ENCODE measurements around the gene SNRNP35. TPM values are rescaled to one million over a fixed set of nuclear protein-coding genes. Genes with fewer than 3 reads are reported as not detected.

SNRNP35 gene
- total and polyA plus RNA-seq, 2 of the 8 experiments (the other 6 are each of a cell fraction or from before 2014, with no cell fraction given), result 8.0 to 16.9 TPM

- Histone ChIP-seq H4K5ac (ENCODE audit: insufficient read length, low read depth, low read length) (no peak overlapping the region), H3K9me3 (ENCODE audit: insufficient read depth in 2 of 2, low read depth in 1 of 2, low read length in 1 of 2) (no peaks in the 10 kb centered on the region), H3K23ac (ENCODE audit: insufficient read length) (no peak overlapping the region), H2BK5ac (ENCODE audit: low read depth, low read length) (no peak overlapping the region), H2AFZ (ENCODE audit: low read length) (no peak overlapping the region), H3K4me2 (ENCODE audit: insufficient read depth in 1 of 2, low read depth in 2 of 2, low read length in 2 of 2) (no peak overlapping the region), H4K91ac (replicated peaks; ENCODE audit: insufficient read length, low read length) (no peak overlapping the region), H3K18ac (ENCODE audit: extremely low read depth, low read length) (no peak overlapping the region), H3K9ac (replicated peaks in 1 of 4; ENCODE audit: extremely low read depth in 1 of 4, low read depth in 3 of 4, low read length in 3 of 4) (no peak overlapping the region), H3K4ac (replicated peaks; ENCODE audit: insufficient read length, low read depth, low read length) (no peak overlapping the region), H3K23me2 (ENCODE audit: low read depth, low read length) (no peaks in the 10 kb centered on the region), H3K36me3 (ENCODE audit: control insufficient read depth in 2 of 4, insufficient read depth in 4 of 4, low read length in 3 of 4) (no peaks in the 10 kb centered on the region), H3K79me2 (ENCODE audit: control insufficient read depth in 1 of 2, insufficient read depth in 2 of 2, low read length in 2 of 2) (no peaks in the 10 kb centered on the region), H3K56ac (replicated peaks; ENCODE audit: insufficient read length, low read depth, low read length) (no peak overlapping the region), H2BK20ac (ENCODE audit: low read length) (no peak overlapping the region), H4K8ac (ENCODE audit: extremely low read depth, insufficient read depth, low read length) (no peak overlapping the region), H2BK12ac (ENCODE audit: low read depth, low read length) (no peak overlapping the region), H3K4me3 (ENCODE audit: extremely low read depth in 1 of 4, insufficient read depth in 2 of 4, low read depth in 3 of 4, low read length in 4 of 4) (no peak overlapping the region), H3K14ac (ENCODE audit: insufficient read length) (no peak overlapping the region), H4K20me1 (replicated peaks in 1 of 2; ENCODE audit: control insufficient read depth in 1 of 2, insufficient read depth in 2 of 2, low read length in 2 of 2) (no peaks in the 10 kb centered on the region), H3K27ac (ENCODE audit: low read depth, low read length) (no peak overlapping the region), H2BK120ac (replicated peaks; ENCODE audit: low read depth, low read length) (no peak overlapping the region), H2AK5ac (ENCODE audit: low read depth, low read length) (no peak overlapping the region), H3K27me3 (replicated peaks in 1 of 4; ENCODE audit: control insufficient read depth in 3 of 4, extremely low read depth in 1 of 4, insufficient read depth in 3 of 4, low read length in 3 of 4) (no peaks in the 10 kb centered on the region), H3K79me1 (ENCODE audit: low read depth, low read length) (no peaks in the 10 kb centered on the region), H2BK15ac (ENCODE audit: low read length) (no peak overlapping the region), H3K4me1 (replicated peaks in 1 of 4; ENCODE audit: control insufficient read depth in 3 of 4, insufficient read depth in 4 of 4, low read length in 3 of 4) (peaks cover 0 to 2% (median 0%) of the 10 kb centered on the region in 4 experiments; a peak in 1 of 7 replicates)
- no peak for DNase-seq (ENCODE audit: low read depth in 1 of 2, low spot score in 2 of 2)
- no peak for FAIRE-seq
- POLR2A ChIA-PET (ENCODE audit: partially characterized antibody), result interaction anchor here (1.0 kb wide), 1 partner anchor 9 kb away, joined by 4 read pairs; no protein-coding TSS in a partner anchor
- CTCF ChIA-PET (ENCODE audit: partially characterized antibody), result no interaction called here
- 93% methylated on average over 2 of the region's 2 CpGs; no CpG with 5 or more reads in 1 of the 2 experiments for WGBS, 2 experiments (ENCODE audit: extremely low coverage in 1 of 2, insufficient coverage in 1 of 2, insufficient read length in 1 of 2, insufficient replicate concordance in 2 of 2, low coverage in 1 of 2, low lambda C conversion rate in 2 of 2, missing lambda C conversion rate in 1 of 2)
- TF ChIP-seq GTF2F1 (IDR thresholded peaks at IDR 0.05; ENCODE audit: borderline replicate concordance, low read depth, low read length) (no peak), BCL11A (IDR thresholded peaks at IDR 0.05; ENCODE audit: low read depth in 2 of 2, low read length in 2 of 2) (no peak), TBP (IDR thresholded peaks at IDR 0.05; ENCODE audit: low read depth, low read length) (no peak), SP2 (IDR thresholded peaks at IDR 0.05; ENCODE audit: low read length) (no peak), SUZ12 (IDR thresholded peaks at IDR 0.05; ENCODE audit: low read length) (no peak), TAF1 (IDR thresholded peaks at IDR 0.05; ENCODE audit: low read depth, low read length) (no peak), JUN (IDR thresholded peaks at IDR 0.05; ENCODE audit: low read depth, low read length) (no peak), ATF2 (IDR thresholded peaks at IDR 0.05; ENCODE audit: low read length) (no peak), TAF7 (optimal IDR thresholded peaks at IDR 0.05; ENCODE audit: borderline replicate concordance, low read depth, low read length) (no peak), CHD2 (IDR thresholded peaks at IDR 0.05; ENCODE audit: low read length) (no peak), RXRA (IDR thresholded peaks at IDR 0.05; ENCODE audit: insufficient read depth, low read depth, low read length) (no peak), JUND (IDR thresholded peaks at IDR 0.05; ENCODE audit: low read length) (no peak), ASH2L (IDR thresholded peaks at IDR 0.05; ENCODE audit: low read length) (no peak), KDM1A (IDR thresholded peaks at IDR 0.05; ENCODE audit: borderline replicate concordance, low read length) (no peak)
These were observed 8.6 kb upstream of the SNRNP35 start for GRCh38 chr12:123449249-123449733.

Measured in H1 (cell line).